ENCODE data around the gene LETM1. TPM values are rescaled to one million over a fixed set of nuclear protein-coding genes. Genes with fewer than 3 reads are reported as not detected.
"Not testable (repeated sequence)": the region's sequence is repeated elsewhere in the genome, so short reads cannot be mapped to it uniquely, and the experiment has no call there.

Gene LETM1
- total RNA-seq, 1 experiment from 2014 or later: 67.3 TPM

DNA sequence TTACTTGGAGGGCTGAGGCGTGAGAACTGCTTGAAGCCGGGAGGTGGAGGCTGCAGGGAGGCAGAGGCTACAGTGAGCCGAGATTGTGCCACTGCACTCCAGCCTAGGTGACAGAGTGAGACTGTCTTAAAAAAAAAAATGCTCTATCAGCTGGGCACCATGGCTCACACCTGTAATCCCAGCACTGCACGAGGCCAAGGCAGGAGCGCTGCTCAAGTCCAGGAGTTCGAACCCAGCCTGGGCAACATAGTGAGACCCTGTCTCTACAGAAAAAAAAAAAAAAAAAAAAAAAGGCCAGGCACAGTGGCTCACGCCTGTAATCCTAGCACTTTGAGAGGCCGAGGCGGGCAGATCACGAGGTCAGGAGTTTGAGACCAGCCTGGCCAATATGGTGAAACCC, 11.3 kb downstream of the LETM1 start:
- peaks cover 84% of the 10 kb centered on the region for H3K79me2 ChIP-seq (ENCODE audit: insufficient read depth, low read length)
- CTCF ChIA-PET; H3K4me2 ChIP-seq (ENCODE audit: low read length); ATAC-seq; H3K9ac ChIP-seq (ENCODE audit: low read length); H3K27me3 ChIP-seq (ENCODE audit: insufficient read depth, low read length); DNase-seq (ENCODE audit: low read depth, low spot score); H3K9me3 ChIP-seq (ENCODE audit: control insufficient read depth in 1 of 2, insufficient read depth in 1 of 2, low read depth in 1 of 2, low read length in 2 of 2); H2AFZ ChIP-seq (ENCODE audit: low read depth, low read length, poor library complexity, severe bottlenecking); intact Hi-C loops (cut with micrococcal nuclease); BruUV-seq (replicated peaks); H3K27ac ChIP-seq (ENCODE audit: low read depth, low read length); H4K20me1 ChIP-seq (ENCODE audit: insufficient read depth); H3K4me3 ChIP-seq (replicated peaks in 1 of 2; ENCODE audit: low read depth in 1 of 2, low read length in 2 of 2); H3K9me2 ChIP-seq (ENCODE audit: insufficient read depth); H3K4me1 ChIP-seq (ENCODE audit: control insufficient read depth in 1 of 2, insufficient read depth in 2 of 2, low read length in 2 of 2); RAD21 ChIA-PET (ENCODE audit: low non-redundant PET in 1 of 2, low total read pairs in 2 of 2, uncharacterized antibody in 2 of 2, unreplicated experiment in 2 of 2); POLR2A ChIA-PET: not testable (repeated sequence)
- peaks cover 23 to 53% of the 10 kb centered on the region in 2 experiments; a peak in 3 of 4 replicates for H3K36me3 ChIP-seq (ENCODE audit: control insufficient read depth in 1 of 2, insufficient read depth in 2 of 2, low read length in 2 of 2)

DNA sequence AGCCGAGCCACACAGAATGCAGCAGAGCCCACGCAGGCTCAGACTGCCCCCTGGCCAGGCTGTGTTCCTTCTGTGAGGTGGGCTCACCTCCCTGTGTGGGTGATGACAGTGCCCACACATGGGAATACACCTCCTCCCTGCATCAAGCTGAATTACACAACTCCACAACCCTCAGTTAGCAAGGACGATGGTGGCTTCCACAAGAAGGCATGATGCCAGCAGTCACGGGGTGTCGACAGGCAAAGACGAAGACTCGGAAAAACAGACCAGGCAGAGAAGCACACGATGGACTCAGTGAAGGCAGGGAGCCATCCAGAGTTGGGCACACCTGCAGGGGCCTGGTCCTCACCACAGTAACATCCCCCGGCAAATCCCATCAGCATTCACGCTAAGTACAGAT, 12.1 kb downstream of the LETM1 start:
- BruUV-seq (replicated peaks): no TSS peak
- Histone ChIP-seq H3K9ac (ENCODE audit: low read length) (no peak overlapping the region), H3K4me1 (ENCODE audit: control insufficient read depth in 1 of 2, insufficient read depth in 2 of 2, low read length in 2 of 2) (no peaks in the 10 kb centered on the region), H3K79me2 (ENCODE audit: insufficient read depth, low read length) (peaks cover 84% of the 10 kb centered on the region), H4K20me1 (ENCODE audit: insufficient read depth) (no peaks in the 10 kb centered on the region), H3K36me3 (ENCODE audit: control insufficient read depth in 1 of 2, insufficient read depth in 2 of 2, low read length in 2 of 2) (peaks cover 27 to 50% of the 10 kb centered on the region in 2 experiments; a peak in 3 of 4 replicates), H3K9me3 (ENCODE audit: control insufficient read depth in 1 of 2, insufficient read depth in 1 of 2, low read depth in 1 of 2, low read length in 2 of 2) (no peaks in the 10 kb centered on the region), H3K27me3 (ENCODE audit: insufficient read depth, low read length) (no peaks in the 10 kb centered on the region), H3K4me2 (ENCODE audit: low read length) (no peak overlapping the region), H3K4me3 (replicated peaks in 1 of 2; ENCODE audit: low read depth in 1 of 2, low read length in 2 of 2) (no peak overlapping the region), H2AFZ (ENCODE audit: low read depth, low read length, poor library complexity, severe bottlenecking) (no peak overlapping the region), H3K9me2 (ENCODE audit: insufficient read depth) (no peaks in the 10 kb centered on the region), H3K27ac (ENCODE audit: low read depth, low read length) (no peak overlapping the region)
- ChIA-PET RAD21 (ENCODE audit: low non-redundant PET in 1 of 2, low total read pairs in 2 of 2, uncharacterized antibody in 2 of 2, unreplicated experiment in 2 of 2) (no interaction called here), POLR2A (no interaction called here), CTCF (no interaction called here)
- intact Hi-C loops (cut with micrococcal nuclease): no loop called here
- DNase-seq (ENCODE audit: low read depth, low spot score) (no peak), ATAC-seq (no peak)
- TF ChIP-seq EZH2 (IDR thresholded peaks at IDR 0.05): no peak
- TF ChIP-seq, protein P1, sequence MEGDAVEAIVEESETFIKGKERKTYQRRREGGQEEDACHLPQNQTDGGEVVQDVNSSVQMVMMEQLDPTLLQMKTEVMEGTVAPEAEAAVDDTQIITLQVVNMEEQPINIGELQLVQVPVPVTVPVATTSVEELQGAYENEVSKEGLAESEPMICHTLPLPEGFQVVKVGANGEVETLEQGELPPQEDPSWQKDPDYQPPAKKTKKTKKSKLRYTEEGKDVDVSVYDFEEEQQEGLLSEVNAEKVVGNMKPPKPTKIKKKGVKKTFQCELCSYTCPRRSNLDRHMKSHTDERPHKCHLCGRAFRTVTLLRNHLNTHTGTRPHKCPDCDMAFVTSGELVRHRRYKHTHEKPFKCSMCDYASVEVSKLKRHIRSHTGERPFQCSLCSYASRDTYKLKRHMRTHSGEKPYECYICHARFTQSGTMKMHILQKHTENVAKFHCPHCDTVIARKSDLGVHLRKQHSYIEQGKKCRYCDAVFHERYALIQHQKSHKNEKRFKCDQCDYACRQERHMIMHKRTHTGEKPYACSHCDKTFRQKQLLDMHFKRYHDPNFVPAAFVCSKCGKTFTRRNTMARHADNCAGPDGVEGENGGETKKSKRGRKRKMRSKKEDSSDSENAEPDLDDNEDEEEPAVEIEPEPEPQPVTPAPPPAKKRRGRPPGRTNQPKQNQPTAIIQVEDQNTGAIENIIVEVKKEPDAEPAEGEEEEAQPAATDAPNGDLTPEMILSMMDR (IDR thresholded peaks at IDR 0.05 in 2 of 3, conservative IDR thresholded peaks at IDR 0.05 in 1 of 3; ENCODE audit: borderline replicate concordance in 1 of 3, insufficient read depth in 1 of 3, low read depth in 2 of 3, low read length in 2 of 3): no peak
- TF ChIP-seq, protein P2, sequence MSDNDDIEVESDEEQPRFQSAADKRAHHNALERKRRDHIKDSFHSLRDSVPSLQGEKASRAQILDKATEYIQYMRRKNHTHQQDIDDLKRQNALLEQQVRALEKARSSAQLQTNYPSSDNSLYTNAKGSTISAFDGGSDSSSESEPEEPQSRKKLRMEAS (IDR thresholded peaks at IDR 0.05): no peak
- no peak for TF ChIP-seq CEBPB (IDR thresholded peaks at IDR 0.05; ENCODE audit: low read depth)
- TF ChIP-seq POLR2A (IDR thresholded peaks at IDR 0.05; ENCODE audit: borderline replicate concordance, extremely low read depth, insufficient read depth, insufficient read length): no peak
- no peak for TF ChIP-seq CBX3 (IDR thresholded peaks at IDR 0.05; ENCODE audit: low read depth)
- no peak for TF ChIP-seq POLR2AphosphoS5 (IDR thresholded peaks at IDR 0.05; ENCODE audit: low read depth, low read length)
- TF ChIP-seq, protein P3, sequence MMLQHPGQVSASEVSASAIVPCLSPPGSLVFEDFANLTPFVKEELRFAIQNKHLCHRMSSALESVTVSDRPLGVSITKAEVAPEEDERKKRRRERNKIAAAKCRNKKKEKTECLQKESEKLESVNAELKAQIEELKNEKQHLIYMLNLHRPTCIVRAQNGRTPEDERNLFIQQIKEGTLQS (IDR thresholded peaks at IDR 0.05): no peak
- TF ChIP-seq SIN3A (IDR thresholded peaks at IDR 0.05; ENCODE audit: low read depth): no peak
- TF ChIP-seq EGR1 (IDR thresholded peaks at IDR 0.05; ENCODE audit: low read depth): no peak
- no peak for TF ChIP-seq FOSL1 (IDR thresholded peaks at IDR 0.05; ENCODE audit: low read depth)
- no peak for TF ChIP-seq RAD21 (IDR thresholded peaks at IDR 0.05; ENCODE audit: low read depth)
- TF ChIP-seq JUND (IDR thresholded peaks at IDR 0.05): no peak
